ENCODE measurements around the gene PRRX1.

PRRX1 gene

GRCh38 chr1:170707959-170708655 is 44.2 kb downstream of the PRRX1 start:
- Histone ChIP-seq H3K36me3 (no peaks in the 10 kb centered on the region), H3K27ac (no peak overlapping the region), H3K4me1 (ENCODE audit: control insufficient read depth in 1 of 2, insufficient read depth in 1 of 2, low read depth in 1 of 2, low read length in 1 of 2) (no peaks in the 10 kb centered on the region), H3K9me3 (no peaks in the 10 kb centered on the region), H3K27me3 (no peaks in the 10 kb centered on the region), H3K4me3 (ENCODE audit: low read depth in 1 of 2, low read length in 1 of 2) (no peak overlapping the region)
- TF ChIP-seq, protein P1, sequence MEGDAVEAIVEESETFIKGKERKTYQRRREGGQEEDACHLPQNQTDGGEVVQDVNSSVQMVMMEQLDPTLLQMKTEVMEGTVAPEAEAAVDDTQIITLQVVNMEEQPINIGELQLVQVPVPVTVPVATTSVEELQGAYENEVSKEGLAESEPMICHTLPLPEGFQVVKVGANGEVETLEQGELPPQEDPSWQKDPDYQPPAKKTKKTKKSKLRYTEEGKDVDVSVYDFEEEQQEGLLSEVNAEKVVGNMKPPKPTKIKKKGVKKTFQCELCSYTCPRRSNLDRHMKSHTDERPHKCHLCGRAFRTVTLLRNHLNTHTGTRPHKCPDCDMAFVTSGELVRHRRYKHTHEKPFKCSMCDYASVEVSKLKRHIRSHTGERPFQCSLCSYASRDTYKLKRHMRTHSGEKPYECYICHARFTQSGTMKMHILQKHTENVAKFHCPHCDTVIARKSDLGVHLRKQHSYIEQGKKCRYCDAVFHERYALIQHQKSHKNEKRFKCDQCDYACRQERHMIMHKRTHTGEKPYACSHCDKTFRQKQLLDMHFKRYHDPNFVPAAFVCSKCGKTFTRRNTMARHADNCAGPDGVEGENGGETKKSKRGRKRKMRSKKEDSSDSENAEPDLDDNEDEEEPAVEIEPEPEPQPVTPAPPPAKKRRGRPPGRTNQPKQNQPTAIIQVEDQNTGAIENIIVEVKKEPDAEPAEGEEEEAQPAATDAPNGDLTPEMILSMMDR (IDR thresholded peaks at IDR 0.05), result no peak

GRCh38 chr1:170711682-170712081 is 47.8 kb downstream of the PRRX1 start:
- H3K4me1 ChIP-seq (ENCODE audit: control insufficient read depth in 1 of 2, insufficient read depth in 1 of 2, low read depth in 1 of 2, low read length in 1 of 2), result no peaks in the 10 kb centered on the region
- no peaks in the 10 kb centered on the region for H3K9me3 ChIP-seq
- TF ChIP-seq, protein P1 (IDR thresholded peaks at IDR 0.05), result no peak
- H3K27ac ChIP-seq, result no peak overlapping the region
- H3K36me3 ChIP-seq, result no peaks in the 10 kb centered on the region
- no peaks in the 10 kb centered on the region for H3K27me3 ChIP-seq
- no peak overlapping the region for H3K4me3 ChIP-seq (ENCODE audit: low read depth in 1 of 2, low read length in 1 of 2)

- Histone ChIP-seq H3K9me3 (no peaks in the 10 kb centered on the region), H3K36me3 (no peaks in the 10 kb centered on the region), H3K4me1 (ENCODE audit: control insufficient read depth in 1 of 2, insufficient read depth in 1 of 2, low read depth in 1 of 2, low read length in 1 of 2) (no peaks in the 10 kb centered on the region), H3K4me3 (ENCODE audit: low read depth in 1 of 2, low read length in 1 of 2) (no peak overlapping the region), H3K27me3 (no peaks in the 10 kb centered on the region), H3K27ac (no peak overlapping the region)
- TF ChIP-seq, protein P1 (IDR thresholded peaks at IDR 0.05), result no peak
Measured at GRCh38 chr1:170714163-170714562, 50.2 kb downstream of the PRRX1 start.

GRCh38 chr1:170714938-170715337 is 51.0 kb downstream of the PRRX1 start:
- no peaks in the 10 kb centered on the region for H3K36me3 ChIP-seq
- no peak overlapping the region for H3K4me3 ChIP-seq (ENCODE audit: low read depth in 1 of 2, low read length in 1 of 2)
- no peaks in the 10 kb centered on the region for H3K4me1 ChIP-seq (ENCODE audit: control insufficient read depth in 1 of 2, insufficient read depth in 1 of 2, low read depth in 1 of 2, low read length in 1 of 2)
- no peaks in the 10 kb centered on the region for H3K9me3 ChIP-seq
- no peak overlapping the region for H3K27ac ChIP-seq
- TF ChIP-seq, protein P1 (IDR thresholded peaks at IDR 0.05), result no peak
- H3K27me3 ChIP-seq, result no peaks in the 10 kb centered on the region

DNA sequence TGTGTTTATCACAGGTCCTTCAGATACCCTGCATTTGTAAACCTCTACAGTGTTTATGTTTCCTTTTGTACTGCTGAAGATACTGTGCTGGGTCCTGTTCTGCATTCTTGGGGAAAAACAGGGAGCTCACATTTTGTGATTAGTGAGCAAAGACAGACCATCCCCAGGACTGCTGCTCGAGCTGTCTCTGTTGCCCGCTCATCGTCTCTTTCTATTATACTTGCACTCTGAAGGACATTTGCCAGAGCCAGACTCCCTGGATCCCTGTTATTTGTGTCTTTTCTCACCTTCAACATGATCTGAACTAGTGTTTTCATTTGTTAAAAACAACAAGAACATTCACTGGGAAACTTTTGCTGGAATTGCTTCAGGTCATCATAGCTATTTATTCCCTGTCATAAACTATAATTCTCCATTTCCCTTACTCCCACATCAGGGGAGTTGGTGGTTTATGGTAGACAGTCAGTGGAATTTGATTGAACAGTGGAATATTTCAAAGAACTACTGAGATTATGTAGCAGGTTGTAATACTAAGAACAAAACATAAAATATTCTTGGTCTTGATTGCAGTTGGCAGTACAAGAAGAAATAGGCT is 53.0 kb downstream of the PRRX1 start:
- TF ChIP-seq, protein P1 (IDR thresholded peaks at IDR 0.05), result no peak
- Histone ChIP-seq H3K9me3 (no peaks in the 10 kb centered on the region), H3K4me3 (ENCODE audit: low read depth in 1 of 2, low read length in 1 of 2) (no peak overlapping the region)

More for the DNA sequence above, 53.0 kb downstream of the PRRX1 start:
- H3K27ac ChIP-seq, result no peak overlapping the region
- H3K36me3 ChIP-seq, result no peaks in the 10 kb centered on the region
- no peaks in the 10 kb centered on the region for H3K27me3 ChIP-seq
- no peaks in the 10 kb centered on the region for H3K4me1 ChIP-seq (ENCODE audit: control insufficient read depth in 1 of 2, insufficient read depth in 1 of 2, low read depth in 1 of 2, low read length in 1 of 2)

Measured in neutrophil (primary cell).